ENCODE measurements around the gene MCC.

MCC gene

DNA sequence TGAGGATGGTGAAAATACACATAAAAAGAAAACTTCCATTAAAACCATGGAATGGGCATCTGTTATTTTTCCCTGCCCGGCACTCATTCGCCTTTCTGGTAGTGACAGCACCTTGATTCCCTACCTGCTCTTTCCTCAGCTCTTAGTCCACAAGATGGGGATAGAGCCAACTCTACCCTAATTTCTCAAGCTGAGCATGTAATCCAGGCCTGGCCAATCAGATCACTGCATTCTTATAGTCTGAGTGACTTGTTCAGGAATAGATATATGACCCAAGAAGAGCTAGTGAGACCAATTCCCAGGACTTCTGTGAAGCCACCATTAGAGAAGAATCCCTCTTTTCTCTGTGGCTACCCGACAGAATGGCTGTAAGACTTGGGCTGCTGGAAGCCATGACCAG is 111.6 kb downstream of the MCC start:
- TF ChIP-seq, protein P1, sequence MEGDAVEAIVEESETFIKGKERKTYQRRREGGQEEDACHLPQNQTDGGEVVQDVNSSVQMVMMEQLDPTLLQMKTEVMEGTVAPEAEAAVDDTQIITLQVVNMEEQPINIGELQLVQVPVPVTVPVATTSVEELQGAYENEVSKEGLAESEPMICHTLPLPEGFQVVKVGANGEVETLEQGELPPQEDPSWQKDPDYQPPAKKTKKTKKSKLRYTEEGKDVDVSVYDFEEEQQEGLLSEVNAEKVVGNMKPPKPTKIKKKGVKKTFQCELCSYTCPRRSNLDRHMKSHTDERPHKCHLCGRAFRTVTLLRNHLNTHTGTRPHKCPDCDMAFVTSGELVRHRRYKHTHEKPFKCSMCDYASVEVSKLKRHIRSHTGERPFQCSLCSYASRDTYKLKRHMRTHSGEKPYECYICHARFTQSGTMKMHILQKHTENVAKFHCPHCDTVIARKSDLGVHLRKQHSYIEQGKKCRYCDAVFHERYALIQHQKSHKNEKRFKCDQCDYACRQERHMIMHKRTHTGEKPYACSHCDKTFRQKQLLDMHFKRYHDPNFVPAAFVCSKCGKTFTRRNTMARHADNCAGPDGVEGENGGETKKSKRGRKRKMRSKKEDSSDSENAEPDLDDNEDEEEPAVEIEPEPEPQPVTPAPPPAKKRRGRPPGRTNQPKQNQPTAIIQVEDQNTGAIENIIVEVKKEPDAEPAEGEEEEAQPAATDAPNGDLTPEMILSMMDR (IDR thresholded peaks at IDR 0.05), result no peak

DNA sequence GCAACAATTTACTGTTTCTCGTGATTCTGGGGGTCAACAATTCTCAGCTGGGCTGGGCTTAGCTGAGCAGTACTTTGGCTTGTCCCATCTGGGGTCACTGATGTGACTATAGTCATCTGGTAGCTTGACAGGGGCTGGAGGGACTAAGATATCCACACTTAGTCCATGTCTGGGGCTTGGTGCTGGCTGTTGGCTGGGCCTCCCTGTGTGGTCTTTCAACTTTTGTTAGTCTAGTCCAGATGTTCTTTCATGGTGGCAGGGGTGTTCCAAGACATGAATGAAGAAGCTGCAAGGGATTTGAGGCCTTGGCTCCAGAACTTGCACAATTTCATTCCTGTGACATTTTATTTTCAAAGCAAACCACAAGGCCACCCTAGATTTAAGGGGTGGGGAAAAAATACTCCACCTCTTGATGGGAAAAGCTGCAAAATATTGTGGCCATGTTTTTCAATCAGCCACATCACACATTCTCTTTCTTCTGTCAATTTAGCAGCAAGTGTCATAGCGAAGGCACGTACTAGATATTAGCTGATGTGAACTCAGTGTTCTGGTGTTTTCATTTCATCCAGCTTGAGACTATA is 112.7 kb downstream of the MCC start:
- TF ChIP-seq, protein P1 (IDR thresholded peaks at IDR 0.05), result no peak

DNA sequence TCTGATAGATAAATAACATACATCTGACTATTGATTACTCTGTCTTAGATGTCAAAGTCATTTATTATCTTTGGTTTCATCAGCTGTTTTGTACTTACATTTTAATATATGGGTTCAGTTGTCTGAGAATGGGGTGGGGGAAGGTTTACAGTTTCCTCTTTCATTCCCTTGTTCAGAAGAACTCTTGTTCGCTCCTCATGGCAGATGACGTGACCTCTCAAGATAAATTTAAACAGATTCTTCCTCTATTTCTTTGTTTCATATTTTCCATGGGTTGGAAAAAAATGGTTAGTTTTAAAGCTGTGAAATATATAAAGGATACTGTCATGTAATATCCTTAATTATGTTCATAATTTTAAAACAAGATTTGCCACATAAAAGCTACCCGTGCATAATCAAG is 114.8 kb downstream of the MCC start:
- TF ChIP-seq, protein P1 (IDR thresholded peaks at IDR 0.05), result no peak

DNA sequence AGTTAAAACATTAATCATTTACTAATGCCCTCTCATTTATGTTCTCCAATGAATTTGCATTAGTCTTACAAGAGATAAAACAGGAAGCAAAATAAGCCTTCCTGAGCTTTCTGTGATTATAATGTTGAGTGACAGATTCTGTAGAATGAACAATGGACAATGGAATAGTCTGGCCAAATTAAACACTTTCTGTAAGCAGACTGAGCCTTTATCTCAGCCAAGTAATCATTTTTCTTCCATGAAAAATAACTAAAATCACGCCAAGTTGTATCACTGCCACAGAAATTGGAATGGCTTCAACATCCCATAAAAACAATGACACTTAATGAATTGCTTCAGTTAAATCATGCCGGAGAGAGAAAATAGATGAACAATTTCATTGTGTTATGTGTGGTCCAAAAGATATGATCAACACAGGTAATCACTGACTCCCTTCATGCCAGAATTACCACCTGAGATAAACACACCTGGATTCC is 116.5 kb downstream of the MCC start:
- TF ChIP-seq, protein P1 (IDR thresholded peaks at IDR 0.05), result no peak

DNA sequence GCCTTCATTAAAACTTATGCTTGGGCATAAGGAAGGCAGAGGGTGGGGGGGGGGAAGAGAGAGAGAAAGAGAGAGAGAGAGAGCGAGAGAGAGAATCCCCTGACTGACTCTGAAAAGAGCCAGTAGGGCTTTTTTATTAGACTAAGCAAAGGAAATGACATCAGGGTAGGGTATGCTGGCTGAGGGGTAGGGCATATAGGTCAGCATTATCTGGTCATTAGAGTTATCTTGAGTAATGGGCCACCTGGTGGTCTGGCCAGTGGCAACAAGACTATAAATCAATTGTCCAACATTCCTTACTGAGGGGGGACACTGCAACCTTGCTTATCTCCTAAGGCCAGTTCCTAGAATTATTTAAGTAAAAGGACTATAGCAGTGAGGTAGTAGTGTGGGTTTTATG is 120.7 kb downstream of the MCC start:
- TF ChIP-seq, protein P1 (IDR thresholded peaks at IDR 0.05), result no peak

DNA sequence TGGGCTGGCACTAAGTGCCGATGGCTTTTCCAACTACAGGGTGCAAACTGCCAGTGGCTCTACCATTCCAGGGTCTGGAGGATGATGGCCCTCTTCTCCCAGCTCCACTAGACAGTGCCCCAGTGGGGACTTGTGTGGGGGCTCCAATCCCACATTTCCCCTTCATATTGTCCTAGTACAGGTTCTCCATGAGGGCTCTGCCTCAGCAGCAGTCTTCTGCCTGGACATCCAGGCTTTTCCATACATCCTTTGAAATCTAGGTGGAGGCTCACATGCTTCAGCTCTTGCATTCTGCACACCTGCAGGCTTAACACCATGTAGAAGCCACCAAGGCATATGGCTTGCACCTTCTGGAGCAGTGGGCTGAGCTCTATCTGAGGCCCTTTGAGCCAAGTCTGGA is 123.8 kb downstream of the MCC start:
- TF ChIP-seq, protein P1 (IDR thresholded peaks at IDR 0.05), result no peak

DNA sequence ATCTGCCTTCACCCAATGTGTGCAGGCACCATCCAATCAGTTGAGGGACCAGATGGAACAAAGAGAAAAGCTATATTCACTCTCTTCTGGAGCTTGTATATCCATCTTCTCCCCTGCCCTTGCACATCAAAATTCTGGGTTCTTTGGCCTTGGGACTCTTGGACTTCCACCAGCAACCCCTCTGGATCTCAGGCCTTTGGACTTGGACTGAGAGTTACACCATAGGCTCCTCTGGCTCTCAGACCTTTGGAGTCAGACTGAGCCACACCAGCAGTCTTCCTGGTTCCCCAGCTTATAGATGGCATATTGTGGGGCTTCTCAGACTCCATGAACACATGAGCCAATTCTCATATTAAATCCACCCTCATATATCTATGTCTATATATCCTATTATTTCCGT is 126.6 kb downstream of the MCC start:
- TF ChIP-seq, protein P1 (IDR thresholded peaks at IDR 0.05), result no peak

DNA sequence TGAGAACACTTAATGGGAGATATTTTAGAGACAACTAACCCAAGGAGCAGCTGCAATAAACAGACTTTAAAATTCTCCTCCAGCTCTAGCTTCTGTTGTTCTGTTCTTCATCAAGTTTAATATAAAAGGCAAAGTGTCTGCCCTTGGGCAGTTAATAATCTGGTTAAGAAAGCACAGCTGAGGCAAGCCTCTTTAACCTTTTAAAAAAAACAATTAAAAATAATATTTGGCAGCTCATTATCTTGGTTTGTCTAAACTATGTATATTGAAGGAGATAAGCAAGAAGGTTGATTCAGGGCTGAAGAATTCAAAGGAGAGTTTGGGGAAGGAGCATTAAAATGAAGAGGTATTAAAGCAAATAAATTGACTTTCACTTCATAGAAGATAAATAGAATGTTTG is 128.8 kb downstream of the MCC start:
- TF ChIP-seq, protein P1 (IDR thresholded peaks at IDR 0.05), result no peak
